ENCODE measurements around the gene ZNRF3. TPM values are rescaled to one million over a fixed set of nuclear protein-coding genes. Genes with fewer than 3 reads are reported as not detected.
"Not testable (repeated sequence)": the region's sequence is repeated elsewhere in the genome, so short reads cannot be mapped to it uniquely, and the experiment has no call there.

Gene ZNRF3
- total RNA-seq, 1 donor from 2014 or later, result 0.69 TPM

GRCh38 chr22:28857288-28857687 lies 26.1 kb upstream of the ZNRF3 start:
- CTCF ChIA-PET, result interaction anchor here (1.0 to 5.2 kb wide), 3 partner anchors 184 to 388 kb away, joined by 3 to 87 read pairs (median 29); no protein-coding TSS in a partner anchor
- Mint-ChIP-seq H3K4me1 (no peaks in the 10 kb centered on the region), H3K4me3 (no peak overlapping the region), H3K9me3 (no peaks in the 10 kb centered on the region), H3K36me3 (ENCODE audit: low read depth) (no peaks in the 10 kb centered on the region), H3K27me3 (peaks cover 8% of the 10 kb centered on the region), H3K27ac (no peak overlapping the region)
- intact Hi-C loops (cut with micrococcal nuclease), result no loop called here
- TF ChIP-seq CTCF (IDR thresholded peaks at IDR 0.05), result no peak
- DNase-seq (no peak), ATAC-seq (ENCODE audit: low read depth) (no peak)
- POLR2A ChIA-PET, result interaction anchor here (0.7 kb wide), 1 partner anchor 24 kb away, joined by 10 read pairs; no protein-coding TSS in a partner anchor

GRCh38 chr22:28864878-28865596 lies 18.3 kb upstream of the ZNRF3 start:
- Mint-ChIP-seq H3K36me3 (ENCODE audit: low read depth) (no peaks in the 10 kb centered on the region), H3K4me1 (no peaks in the 10 kb centered on the region), H3K4me3 (no peak overlapping the region), H3K27ac (no peak overlapping the region), H3K9me3 (peaks cover 6% of the 10 kb centered on the region), H3K27me3 (peaks cover 11% of the 10 kb centered on the region)
- ChIA-PET POLR2A (no interaction called here), CTCF (interaction anchor here (0.8 to 1.2 kb wide), 2 partner anchors 9 to 176 kb away, joined by 3 to 4 read pairs; no protein-coding TSS in a partner anchor)
- no peak for TF ChIP-seq CTCF (IDR thresholded peaks at IDR 0.05)
- no peak for ATAC-seq (ENCODE audit: low read depth)
- intact Hi-C loops (cut with micrococcal nuclease), result no loop called here
- no peak for DNase-seq

GRCh38 chr22:28867191-28867590 lies 16.2 kb upstream of the ZNRF3 start:
- ATAC-seq (ENCODE audit: low read depth) (no peak), DNase-seq (no peak)
- TF ChIP-seq CTCF (IDR thresholded peaks at IDR 0.05), result no peak
- POLR2A ChIA-PET, result no interaction called here
- intact Hi-C loops (cut with micrococcal nuclease), result no loop called here
- Mint-ChIP-seq H3K27me3 (peaks cover 9% of the 10 kb centered on the region), H3K36me3 (ENCODE audit: low read depth) (no peaks in the 10 kb centered on the region), H3K9me3 (peaks cover 6% of the 10 kb centered on the region), H3K27ac (no peak overlapping the region), H3K4me3 (no peak overlapping the region), H3K4me1 (no peaks in the 10 kb centered on the region)
- CTCF ChIA-PET, result no interaction called here

- POLR2A ChIA-PET; H3K27me3 Mint-ChIP-seq; H3K9me3 Mint-ChIP-seq; intact Hi-C loops (cut with micrococcal nuclease); H3K4me1 Mint-ChIP-seq; DNase-seq; H3K4me3 Mint-ChIP-seq; H3K36me3 Mint-ChIP-seq (ENCODE audit: low read depth); H3K27ac Mint-ChIP-seq: not testable (repeated sequence)
- peak; percentile 79 for ATAC-seq (ENCODE audit: low read depth)
- CTCF ChIA-PET, result interaction anchor here (1.6 kb wide), 1 partner anchor 172 kb away, joined by 3 read pairs; no protein-coding TSS in a partner anchor
Measured at GRCh38 chr22:28868389-28868788, 15.0 kb upstream of the ZNRF3 start.

- ATAC-seq (ENCODE audit: low read depth) (no peak), DNase-seq (no peak)
- Mint-ChIP-seq H3K27me3 (no peaks in the 10 kb centered on the region), H3K4me1 (no peaks in the 10 kb centered on the region), H3K27ac (no peak overlapping the region), H3K36me3 (ENCODE audit: low read depth) (no peaks in the 10 kb centered on the region), H3K9me3 (peaks cover 6% of the 10 kb centered on the region), H3K4me3 (no peak overlapping the region)
- TF ChIP-seq CTCF (IDR thresholded peaks at IDR 0.05), result no peak
- ChIA-PET POLR2A (no interaction called here), CTCF (no interaction called here)
- intact Hi-C loops (cut with micrococcal nuclease), result no loop called here
Measured at GRCh38 chr22:28869736-28870135, 13.6 kb upstream of the ZNRF3 start.

All from activated B cell treated with CpG ODN at 0.5 μM for 24 hours (primary cell).